ENCODE results near the gene SYT9.
"Not testable (repeated sequence)": the region's sequence is repeated elsewhere in the genome, so short reads cannot be mapped to it uniquely, and the experiment has no call there.

SYT9 gene

DNA sequence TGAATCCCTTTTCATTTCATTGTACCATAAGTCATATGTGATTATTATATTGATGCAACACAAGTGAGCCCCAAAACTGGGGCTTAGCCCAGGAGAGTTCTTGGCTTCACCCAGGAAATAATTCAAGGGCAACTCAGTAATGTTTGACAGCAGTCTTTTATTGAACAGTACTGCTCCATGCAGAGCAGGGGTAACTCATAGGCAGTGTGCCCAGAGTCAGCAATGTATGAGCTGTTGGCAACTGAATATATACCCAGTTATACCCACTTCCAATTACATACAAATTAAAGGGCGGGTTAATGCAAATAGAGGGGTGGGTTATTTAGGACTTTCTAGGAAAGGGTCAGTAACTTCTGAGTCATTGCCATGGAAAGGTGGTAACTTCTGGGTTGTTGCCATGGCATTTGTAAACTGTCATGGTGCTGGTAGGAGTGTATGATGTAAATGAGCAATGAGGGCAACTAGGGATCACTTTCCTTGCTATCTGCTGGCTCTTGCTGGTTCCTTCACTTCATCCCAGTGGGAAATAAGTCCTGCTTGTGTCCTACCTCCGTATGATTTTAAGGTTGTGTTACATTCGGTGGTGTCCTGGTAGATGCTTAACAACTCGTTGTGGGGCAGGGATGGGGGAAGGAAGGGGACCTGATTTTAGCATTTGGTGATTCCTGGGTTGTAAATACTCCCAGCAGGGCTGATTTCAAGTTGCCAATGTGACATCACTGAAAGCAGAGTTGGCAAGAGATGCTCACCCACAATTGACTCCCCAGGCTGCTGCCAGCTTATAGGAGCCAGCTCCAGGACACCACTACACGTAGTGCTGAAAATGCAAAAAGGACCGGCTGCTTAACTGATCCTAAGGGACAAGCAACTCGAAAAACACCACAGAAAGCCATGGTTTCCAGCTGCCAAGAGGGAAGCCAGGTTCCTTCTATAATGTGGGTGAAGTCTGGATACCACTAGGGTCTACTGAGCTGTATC lies 70.1 kb downstream of the SYT9 start:
- H3K4me3 ChIP-seq (ENCODE audit: low read length): no peak overlapping the region
- DNase-seq (ENCODE audit: low read depth, low spot score): no peak

GRCh38 chr11:7332451-7332850 lies 80.7 kb downstream of the SYT9 start:
- no peak for DNase-seq (ENCODE audit: low read depth, low spot score)
- H3K4me3 ChIP-seq (ENCODE audit: low read length): no peak overlapping the region

DNA sequence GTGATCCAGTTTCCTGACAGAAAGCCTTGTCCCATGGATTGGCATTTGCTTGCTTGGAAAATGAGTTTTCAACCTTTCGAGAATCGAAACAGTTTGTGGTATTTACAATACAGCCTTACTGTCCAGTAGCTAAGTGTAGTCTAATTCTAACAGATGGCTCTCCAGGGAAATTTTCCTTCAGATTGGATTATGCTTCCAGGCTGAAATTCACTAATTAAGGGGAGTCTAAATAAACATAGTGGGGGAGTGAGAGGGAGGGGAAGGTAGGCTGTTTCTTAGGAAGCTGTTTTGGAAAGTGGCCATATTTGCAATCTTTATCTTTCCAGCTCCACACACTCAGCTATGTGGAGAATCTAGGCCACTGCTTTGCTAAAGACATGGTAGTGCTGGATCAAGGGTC lies 81.3 kb downstream of the SYT9 start:
- no peak for DNase-seq (ENCODE audit: low read depth, low spot score)
- H3K4me3 ChIP-seq (ENCODE audit: low read length): no peak overlapping the region

DNA sequence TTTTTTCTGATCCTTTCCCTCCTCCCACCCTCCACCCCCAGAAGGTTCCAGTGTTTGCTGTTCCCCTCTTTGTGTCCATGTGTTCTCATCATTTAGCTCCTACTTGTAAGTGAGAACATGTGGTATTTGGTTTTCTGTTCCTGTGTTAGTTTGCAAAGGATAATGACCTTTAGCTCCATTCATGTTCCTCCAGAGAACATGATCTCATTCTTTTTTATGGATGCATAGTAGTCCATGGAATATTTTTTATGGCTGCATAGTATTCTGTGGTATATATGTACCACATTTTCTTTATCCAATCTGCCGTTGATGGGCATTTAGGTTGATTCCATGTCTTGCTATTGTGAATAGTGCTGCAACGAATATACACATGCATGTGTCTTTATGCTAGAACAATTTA lies 83.7 kb downstream of the SYT9 start:
- DNase-seq (ENCODE audit: low read depth, low spot score); H3K4me3 ChIP-seq (ENCODE audit: low read length): not testable (repeated sequence)

GRCh38 chr11:7341551-7341950 lies 89.8 kb downstream of the SYT9 start:
- DNase-seq (ENCODE audit: low read depth, low spot score): no peak
- H3K4me3 ChIP-seq (ENCODE audit: low read length): no peak overlapping the region

DNA sequence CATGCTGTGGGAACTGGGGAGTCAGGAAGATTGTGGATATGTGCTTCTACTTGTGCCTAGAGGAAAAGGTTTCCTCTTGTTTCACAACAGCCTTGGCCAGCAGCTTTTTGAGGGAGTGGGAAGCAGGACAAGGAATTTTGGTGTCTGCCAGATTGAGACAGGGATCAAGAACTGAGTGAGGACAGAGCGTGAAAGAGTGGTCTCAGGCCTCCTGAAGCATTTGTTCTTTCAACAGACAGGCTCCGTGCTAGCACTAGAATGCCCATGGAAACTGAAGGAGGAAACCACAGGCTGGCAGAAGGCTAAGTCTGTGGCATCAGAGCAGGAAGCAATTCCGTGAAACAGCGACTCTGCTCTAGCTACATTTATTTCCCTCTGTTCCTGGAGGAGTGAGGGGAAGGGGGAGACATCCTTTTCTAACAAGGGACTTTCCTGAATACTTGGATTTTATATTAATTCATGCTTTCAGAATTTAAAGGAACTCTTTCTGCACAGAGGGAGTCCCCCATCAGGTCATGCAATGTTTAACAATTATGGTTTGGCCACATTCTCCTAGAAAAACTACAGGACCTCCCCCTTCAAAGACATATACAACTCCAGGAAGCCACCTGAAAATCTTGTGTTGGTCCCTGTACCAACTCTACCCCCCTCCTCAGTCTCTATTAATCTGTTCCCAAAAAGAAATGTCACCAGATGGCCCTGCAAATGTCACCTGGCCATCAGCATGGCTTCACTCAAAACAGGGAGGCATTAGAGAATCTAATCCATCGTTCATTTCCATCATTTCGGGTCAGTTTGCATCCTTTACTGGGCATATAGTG lies 96.1 kb downstream of the SYT9 start:
- H3K4me3 ChIP-seq (ENCODE audit: low read length): no peak overlapping the region
- no peak for DNase-seq (ENCODE audit: low read depth, low spot score)

DNA sequence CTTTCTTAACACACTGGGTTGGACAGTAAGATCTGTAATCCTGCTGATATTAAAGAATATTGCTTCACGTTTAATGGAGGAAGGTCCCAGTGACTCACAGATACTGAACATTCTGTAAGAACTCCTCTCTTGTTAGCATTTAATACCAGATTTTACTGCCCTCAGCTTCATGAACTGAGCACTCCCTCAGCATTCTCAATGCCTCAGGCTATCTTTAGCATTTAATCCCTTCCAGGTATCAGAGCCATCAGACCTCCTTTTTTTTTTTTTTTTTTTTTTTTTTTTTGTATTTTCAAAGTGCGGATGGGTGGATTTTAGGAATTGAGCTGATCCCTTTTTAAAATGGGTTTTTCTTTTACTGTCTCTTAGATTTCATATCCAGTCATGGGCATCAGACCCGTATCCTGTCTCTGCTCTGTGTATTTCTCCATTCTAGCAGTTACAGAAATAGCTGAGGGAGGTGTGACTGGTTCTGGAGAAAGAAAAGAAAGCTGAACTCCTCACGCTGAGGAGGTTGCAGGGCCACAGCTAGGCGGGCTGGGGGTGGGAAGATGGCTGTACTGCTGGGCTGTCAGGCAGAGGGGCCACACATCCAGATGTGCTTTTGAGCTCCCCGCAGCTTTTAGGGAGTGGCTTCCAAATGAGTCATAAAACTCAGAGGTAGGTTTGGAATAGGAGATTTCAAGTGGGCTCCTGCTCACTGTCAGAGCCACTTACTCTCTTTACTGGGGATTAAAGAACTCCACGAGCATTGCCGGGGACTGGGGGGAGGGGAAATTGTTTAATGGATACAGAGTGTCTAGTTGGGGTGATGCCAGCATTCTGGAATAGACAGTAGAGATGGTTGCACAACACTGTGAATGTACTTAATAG lies 97.0 kb downstream of the SYT9 start:
- no peak overlapping the region for H3K4me3 ChIP-seq (ENCODE audit: low read length)
- no peak for DNase-seq (ENCODE audit: low read depth, low spot score)

- H3K4me3 ChIP-seq (ENCODE audit: low read length): no peak overlapping the region
- DNase-seq (ENCODE audit: low read depth, low spot score): no peak
Observed at GRCh38 chr11:7351228-7351627, 99.5 kb downstream of the SYT9 start.

GRCh38 chr11:7353100-7353499 lies 101.4 kb downstream of the SYT9 start:
- no peak overlapping the region for H3K4me3 ChIP-seq (ENCODE audit: low read length)
- peak; percentile 33 for DNase-seq (ENCODE audit: low read depth, low spot score)

- DNase-seq (ENCODE audit: low read depth, low spot score): no peak
- no peak overlapping the region for H3K4me3 ChIP-seq (ENCODE audit: low read length)
Observed at GRCh38 chr11:7364660-7365059, 113.0 kb downstream of the SYT9 start.

DNA sequence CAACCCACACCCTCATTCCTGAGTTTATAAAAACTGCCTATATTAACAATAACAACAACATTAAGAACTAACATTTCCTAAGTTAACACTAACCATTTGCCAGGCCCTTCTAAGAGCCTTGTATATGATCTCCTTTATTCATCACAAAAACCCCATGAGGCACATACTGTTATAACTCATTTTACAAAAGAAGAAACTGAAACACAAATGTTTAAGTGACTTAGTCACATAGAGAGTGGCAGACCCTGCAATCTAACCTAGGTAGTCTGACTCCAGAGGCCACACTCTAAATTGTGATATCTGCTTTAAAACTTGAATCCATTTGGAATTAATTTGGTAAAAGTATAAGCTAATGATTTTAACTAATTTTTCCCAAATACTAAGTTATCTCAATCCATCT lies 116.1 kb downstream of the SYT9 start:
- no peak overlapping the region for H3K4me3 ChIP-seq (ENCODE audit: low read length)
- no peak for DNase-seq (ENCODE audit: low read depth, low spot score)

DNA sequence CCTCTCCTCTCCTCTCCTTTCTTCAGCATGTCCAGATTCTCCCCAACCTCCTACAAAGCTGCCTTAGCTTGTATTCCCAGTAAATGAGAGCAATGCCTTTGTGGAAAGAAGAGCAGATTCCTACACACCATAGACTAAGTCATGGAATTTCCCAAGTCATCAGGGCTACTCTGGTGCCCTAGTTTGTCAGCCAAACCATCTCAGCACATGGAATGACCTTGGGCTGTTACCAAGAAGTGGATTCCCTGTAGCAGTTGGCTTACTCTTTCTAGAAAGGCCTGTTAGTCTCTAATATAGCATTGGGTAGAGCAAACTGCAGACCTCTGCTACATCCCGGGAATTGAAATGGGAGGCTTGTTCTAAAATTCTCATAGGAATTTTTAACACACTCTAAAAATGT lies 124.7 kb downstream of the SYT9 start:
- no peak overlapping the region for H3K4me3 ChIP-seq (ENCODE audit: low read length)
- DNase-seq (ENCODE audit: low read depth, low spot score): no peak

DNA sequence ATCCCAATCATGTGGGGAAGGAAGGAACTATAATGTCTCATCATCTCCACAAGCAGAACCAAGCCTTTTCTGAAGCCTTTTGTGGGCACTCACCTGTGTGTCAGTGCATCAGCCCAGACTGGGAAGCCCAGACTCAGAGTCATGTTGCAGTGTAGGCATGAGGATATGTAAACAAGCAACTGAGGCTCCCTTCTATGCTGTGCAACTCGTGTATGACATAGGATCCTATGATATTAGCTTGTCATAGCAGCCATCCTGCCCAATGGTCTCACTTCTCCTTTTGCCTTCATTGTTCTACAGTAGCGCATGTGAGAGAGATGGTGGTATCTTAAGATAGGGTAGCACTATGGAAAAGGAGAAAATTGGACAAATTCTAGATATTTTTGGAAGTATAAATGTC lies 130.2 kb downstream of the SYT9 start:
- no peak overlapping the region for H3K4me3 ChIP-seq (ENCODE audit: low read length)
- no peak for DNase-seq (ENCODE audit: low read depth, low spot score)

DNA sequence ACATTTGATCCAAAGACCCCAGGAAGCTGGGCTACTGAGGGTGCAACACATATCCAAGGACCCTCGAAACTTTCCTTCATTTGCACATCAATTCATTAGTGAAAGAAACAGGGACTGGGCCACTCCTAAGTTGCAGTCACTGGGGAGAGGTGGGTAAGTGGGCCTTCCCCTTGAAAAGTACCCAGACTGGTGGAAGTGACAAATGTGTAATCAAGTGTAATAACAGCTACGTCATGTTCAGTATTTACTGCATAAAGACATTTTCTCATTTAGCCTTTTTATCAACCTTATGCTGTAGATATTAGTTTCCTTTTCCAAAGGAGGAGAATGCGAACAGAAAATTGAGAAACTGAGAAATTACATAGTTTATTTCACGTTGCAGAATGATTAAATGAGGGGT lies 131.7 kb downstream of the SYT9 start:
- DNase-seq (ENCODE audit: low read depth, low spot score): no peak
- no peak overlapping the region for H3K4me3 ChIP-seq (ENCODE audit: low read length)

DNA sequence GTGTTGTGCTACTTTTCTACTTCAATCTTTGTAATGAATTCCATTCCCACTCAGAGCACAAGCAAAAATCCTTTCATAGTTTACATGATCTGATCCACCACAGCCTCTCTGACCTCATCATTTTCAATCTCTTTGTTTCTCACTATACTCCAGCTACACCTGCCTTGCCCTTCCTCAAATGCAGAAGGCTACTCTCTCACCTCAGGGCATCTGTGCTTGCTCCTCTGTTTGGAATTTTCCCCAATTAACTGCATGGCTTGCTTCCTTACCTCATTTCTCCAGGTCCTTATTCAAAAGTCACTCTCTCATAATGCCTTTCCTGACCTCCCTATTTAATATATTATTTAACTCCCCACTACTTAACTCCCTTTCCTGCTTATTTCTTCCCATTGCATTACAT lies 133.0 kb downstream of the SYT9 start:
- DNase-seq (ENCODE audit: low read depth, low spot score): no peak

DNA sequence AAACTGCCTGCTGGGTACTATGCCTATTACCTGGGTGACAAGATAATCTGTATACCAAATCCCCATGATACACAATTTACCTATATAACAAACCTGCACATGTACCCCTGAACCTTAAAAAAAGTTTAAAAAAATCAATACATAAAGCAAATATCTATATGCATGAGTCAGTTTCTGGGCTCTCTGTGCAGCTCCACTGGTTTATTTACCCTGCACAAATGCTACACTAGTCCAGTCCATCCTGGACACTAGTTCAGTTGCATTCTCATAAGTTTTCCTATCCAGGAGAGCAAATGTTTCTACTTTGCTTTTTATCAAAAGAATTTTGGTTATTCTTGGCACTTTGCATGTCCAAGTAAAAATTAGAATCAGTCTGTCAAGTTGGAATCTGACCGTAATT lies 133.8 kb downstream of the SYT9 start:
- no peak for DNase-seq (ENCODE audit: low read depth, low spot score)
- H3K4me3 ChIP-seq (ENCODE audit: low read length): no peak overlapping the region

More for the DNA sequence above, 133.0 kb downstream of the SYT9 start:
- no peak overlapping the region for H3K4me3 ChIP-seq (ENCODE audit: low read length)

- no peak overlapping the region for H3K4me3 ChIP-seq (ENCODE audit: low read length)
Observed at GRCh38 chr11:7413961-7414915, 162.5 kb downstream of the SYT9 start.

More at GRCh38 chr11:7413961-7414915, 162.5 kb downstream of the SYT9 start:
- no peak for DNase-seq (ENCODE audit: low read depth, low spot score)
